Loucy (cell line): Measurements from ENCODE around the gene ZNF283.

ENCODE experiments used
- CTCF ChIP-seq: fragments of 200-600 bp; sonication (generic); conservative IDR thresholded peaks from 2 replicates; pipeline ENCODE4 v1.5.1; 2014; ENCODE audit warnings: mild to moderate bottlenecking, antibody characterized with exemption, low read length
- EZH2phosphoT487 ChIP-seq: fragments of 200-600 bp; IDR thresholded peaks from 2 replicates; pipeline ENCODE4 v1.6.1; 2018; ENCODE audit warnings: antibody characterized with exemption, mild to moderate bottlenecking, moderate library complexity, borderline replicate concordance

DNA sequence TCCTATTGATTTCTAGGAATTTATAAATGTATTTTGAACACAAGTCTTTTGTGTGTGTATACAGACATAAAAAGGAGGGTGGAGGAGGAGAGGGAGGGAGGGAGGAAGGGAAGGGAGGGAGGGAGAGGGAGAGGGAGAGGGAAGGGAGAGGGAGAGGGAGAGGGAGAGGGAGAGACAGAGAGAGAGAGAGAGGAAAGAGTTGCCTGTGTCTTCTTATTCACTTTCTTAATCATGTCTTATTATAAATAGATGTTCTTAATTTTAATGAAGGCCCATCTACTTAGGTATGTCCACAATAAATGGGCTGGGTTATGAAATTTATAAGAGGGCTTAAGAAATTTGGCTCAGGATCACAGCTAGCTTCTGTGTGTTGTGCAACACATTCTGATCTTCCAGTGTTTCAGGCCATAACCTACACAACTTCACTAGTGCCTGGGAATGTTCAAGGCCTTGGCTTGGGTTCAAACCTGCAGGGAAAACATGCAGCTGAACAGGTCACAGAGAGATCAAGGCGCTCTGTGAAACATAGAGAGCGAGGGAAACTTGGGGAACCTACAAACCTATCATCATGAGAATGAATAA is 68.7 kb downstream of the ZNF283 start:
- no peak for TF ChIP-seq CTCF
- no peak for TF ChIP-seq EZH2phosphoT487
